Liver (tissue), 3 donors: ENCODE data around the gene CEBPG.

ENCODE experiments used
- GABPA ChIP-seq, 2 donors: IDR thresholded peaks in 1 of 2; conservative IDR thresholded peaks in 1 of 2; 2 replicates each; pipeline ENCODE4 v1.6.1; 2016; ENCODE audit warnings: antibody characterized with exemption in 2 of 2, mild to moderate bottlenecking in 1 of 2, moderate library complexity in 1 of 2
- JUND ChIP-seq, 2 donors: IDR thresholded peaks; 2 replicates each; pipeline ENCODE4 v1.6.1; 2016; ENCODE audit warnings: antibody characterized with exemption in 2 of 2
- TF ChIP-seq, protein P1 (sequence below): IDR thresholded peaks from 2 replicates; pipeline ENCODE4 v1.6.1; 2016; ENCODE audit warnings: antibody characterized with exemption
- TF ChIP-seq, protein P2 (sequence below): fragments of 150-350 bp; IDR thresholded peaks from 2 replicates; pipeline ENCODE4 v1.5.1; 2017; ENCODE audit warnings: improper control_type of control experiment, low read depth, low read length; ENCODE audit not compliant: missing input control
- donor health status: healthy.
- donor health status: healthy.

DNA sequence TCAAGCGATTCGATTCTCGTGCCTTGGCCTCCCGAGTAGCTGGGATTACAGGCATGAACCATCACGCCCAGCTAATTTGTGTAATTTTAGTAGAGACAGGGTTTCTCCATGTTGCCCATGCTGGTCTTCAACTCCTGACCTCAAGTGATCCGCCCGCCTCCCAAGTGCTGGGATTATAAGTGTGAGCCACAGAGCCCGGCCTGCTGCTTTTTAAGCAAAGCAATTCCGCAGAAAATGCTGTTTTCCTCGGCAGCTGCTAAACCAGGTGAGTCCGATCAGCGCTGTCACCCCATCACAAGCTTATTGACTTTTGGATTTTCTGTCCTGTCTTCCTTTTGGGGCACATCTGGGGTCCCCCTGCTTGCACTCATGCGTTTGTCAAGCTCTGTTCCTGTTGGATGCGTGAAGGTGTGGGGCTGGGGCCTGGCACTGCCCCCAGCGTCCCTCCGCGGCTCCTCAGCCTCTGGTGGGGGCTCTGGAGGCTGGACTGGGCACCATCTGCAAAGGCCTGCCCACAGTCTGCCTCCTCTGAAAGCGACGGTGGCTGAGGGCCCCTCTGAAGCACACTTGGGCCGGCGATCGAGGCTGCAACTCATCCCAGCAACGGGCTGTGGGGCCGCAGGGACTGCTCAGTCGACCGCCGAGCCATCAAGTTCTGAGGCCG is 25.7 kb downstream of the CEBPG start:
- TF ChIP-seq, protein P1, sequence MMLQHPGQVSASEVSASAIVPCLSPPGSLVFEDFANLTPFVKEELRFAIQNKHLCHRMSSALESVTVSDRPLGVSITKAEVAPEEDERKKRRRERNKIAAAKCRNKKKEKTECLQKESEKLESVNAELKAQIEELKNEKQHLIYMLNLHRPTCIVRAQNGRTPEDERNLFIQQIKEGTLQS = no peak
- TF ChIP-seq, protein P2, sequence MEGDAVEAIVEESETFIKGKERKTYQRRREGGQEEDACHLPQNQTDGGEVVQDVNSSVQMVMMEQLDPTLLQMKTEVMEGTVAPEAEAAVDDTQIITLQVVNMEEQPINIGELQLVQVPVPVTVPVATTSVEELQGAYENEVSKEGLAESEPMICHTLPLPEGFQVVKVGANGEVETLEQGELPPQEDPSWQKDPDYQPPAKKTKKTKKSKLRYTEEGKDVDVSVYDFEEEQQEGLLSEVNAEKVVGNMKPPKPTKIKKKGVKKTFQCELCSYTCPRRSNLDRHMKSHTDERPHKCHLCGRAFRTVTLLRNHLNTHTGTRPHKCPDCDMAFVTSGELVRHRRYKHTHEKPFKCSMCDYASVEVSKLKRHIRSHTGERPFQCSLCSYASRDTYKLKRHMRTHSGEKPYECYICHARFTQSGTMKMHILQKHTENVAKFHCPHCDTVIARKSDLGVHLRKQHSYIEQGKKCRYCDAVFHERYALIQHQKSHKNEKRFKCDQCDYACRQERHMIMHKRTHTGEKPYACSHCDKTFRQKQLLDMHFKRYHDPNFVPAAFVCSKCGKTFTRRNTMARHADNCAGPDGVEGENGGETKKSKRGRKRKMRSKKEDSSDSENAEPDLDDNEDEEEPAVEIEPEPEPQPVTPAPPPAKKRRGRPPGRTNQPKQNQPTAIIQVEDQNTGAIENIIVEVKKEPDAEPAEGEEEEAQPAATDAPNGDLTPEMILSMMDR = no peak
- TF ChIP-seq JUND (IDR thresholded peaks at IDR 0.05) (no peak), GABPA (IDR thresholded peaks at IDR 0.05 in 1 of 2, conservative IDR thresholded peaks at IDR 0.05 in 1 of 2) (no peak)
